IMR-90 (cell line): Measurements from ENCODE around the gene TMEM231. TPM values are rescaled to one million over a fixed set of nuclear protein-coding genes. Genes with fewer than 3 reads are reported as not detected.

Experiments
- ATAC-seq: fragments of 200-7000 bp; cut with Tn5 transposase; 2 replicates; pipeline ENCODE4 v1.9.1; 2020; ENCODE audit warnings: low read depth, mild to moderate bottlenecking, moderate library complexity
- BruUV-seq: library from RNA; stranded (reverse); fragments of 400-500 nt; replicated peaks from 2 replicates; lab custom pipeline; 2021; lab: Mats Ljungman, UMichigan
- CTCF ChIA-PET: fragments of 300-600 bp; formaldehyde crosslinking; extraction: SDS; loops from one replicate; lab custom pipeline; 2021; ENCODE audit warnings: antibody characterized with exemption; lab: Yijun Ruan, JAX
- POLR2A ChIA-PET: fragments of 300-600 bp; sonication (Branson Sonifier 250); formaldehyde crosslinking; loops from one replicate; lab custom pipeline; 2022; ENCODE audit warnings: antibody characterized with exemption; ENCODE audit not compliant: unreplicated experiment; lab: Charles Lee
- DNase-seq: peaks from one replicate; pipeline ENCODE4 v3.0.0; 2013
- H2AFZ ChIP-seq: replicated peaks from 2 replicates; pipeline ENCODE3; 2013; ENCODE audit warnings: low read length, mild to moderate bottlenecking; ENCODE audit not compliant: poor library complexity
- H2AK5ac ChIP-seq: 2 replicates; pipeline ENCODE4 v1.6.1; 2013; ENCODE audit warnings: low read depth, low read length, inconsistent platforms
- H2AK9ac ChIP-seq: replicated peaks from 2 replicates; pipeline ENCODE3; 2013; ENCODE audit warnings: mild to moderate bottlenecking, low read depth, low read length, moderate library complexity; ENCODE audit not compliant: poor library complexity
- H2BK120ac ChIP-seq: 2 replicates; pipeline ENCODE4 v1.6.1; 2013; ENCODE audit warnings: low read depth, low read length, inconsistent platforms
- H2BK15ac ChIP-seq: 3 replicates; pipeline ENCODE4 v1.6.1; 2013; ENCODE audit warnings: low read depth, low read length, inconsistent platforms
- H2BK20ac ChIP-seq: 2 replicates; pipeline ENCODE4 v1.6.1; 2013; ENCODE audit warnings: low read depth, mild to moderate bottlenecking, inconsistent platforms, low read length, moderate library complexity
- H2BK5ac ChIP-seq: 2 replicates; pipeline ENCODE4 v1.6.1; 2013; ENCODE audit warnings: mild to moderate bottlenecking, low read depth, low read length, inconsistent platforms; ENCODE audit not compliant: poor library complexity, severe bottlenecking
- H3K14ac ChIP-seq: replicated peaks from 2 replicates; pipeline ENCODE4 v1.6.1; 2013; ENCODE audit warnings: low read depth, low read length, inconsistent platforms
- H3K18ac ChIP-seq: 2 replicates; pipeline ENCODE4 v1.6.1; 2013; ENCODE audit warnings: low read depth, low read length, control low read depth
- H3K23ac ChIP-seq: 2 replicates; pipeline ENCODE4 v1.6.1; 2013; ENCODE audit warnings: low read depth, low read length, inconsistent platforms
- H3K27ac ChIP-seq: 2 replicates; pipeline ENCODE4 v1.5.1; 2013; ENCODE audit warnings: mild to moderate bottlenecking, control low read depth, low read length; ENCODE audit not compliant: insufficient read depth
- H3K27me3 ChIP-seq: 2 replicates; pipeline ENCODE4 v1.6.1; 2013; ENCODE audit warnings: low read length; ENCODE audit not compliant: control insufficient read depth, insufficient read depth
- H3K36me3 ChIP-seq: 2 replicates; pipeline ENCODE4 v1.6.1; 2013; ENCODE audit warnings: low read length, mixed read lengths; ENCODE audit not compliant: control insufficient read depth, insufficient read depth
- H3K4ac ChIP-seq: 2 replicates; pipeline ENCODE4 v1.6.1; 2013; ENCODE audit warnings: low read depth, low read length, inconsistent platforms
- H3K4me1 ChIP-seq: 2 replicates; pipeline ENCODE4 v1.6.1; 2013; ENCODE audit warnings: low read length, mixed read lengths; ENCODE audit not compliant: control insufficient read depth, insufficient read depth
- H3K4me2 ChIP-seq: 2 replicates; pipeline ENCODE4 v1.6.1; 2013; ENCODE audit warnings: low read depth, mild to moderate bottlenecking, control low read depth, low read length, moderate library complexity
- H3K4me3 ChIP-seq: 2 replicates; pipeline ENCODE4 v1.5.1; 2013; ENCODE audit warnings: low read depth, mild to moderate bottlenecking, control low read depth, low read length, moderate library complexity; ENCODE audit not compliant: insufficient read depth
- H3K56ac ChIP-seq: 2 replicates; pipeline ENCODE4 v1.6.1; 2013; ENCODE audit warnings: low read length, inconsistent platforms; ENCODE audit not compliant: insufficient read depth; ENCODE audit errors: extremely low read depth
- H3K79me1 ChIP-seq, 2 experiments: 2 replicates each; pipeline ENCODE4 v1.6.1; 2013; ENCODE audit warnings: low read length in 2 of 2, inconsistent platforms in 1 of 2, low read depth in 1 of 2
- H3K9ac ChIP-seq: 2 replicates; pipeline ENCODE4 v1.6.1; 2013; ENCODE audit warnings: low read depth, low read length, control low read depth
- H3K9me1 ChIP-seq: 2 replicates; pipeline ENCODE4 v1.6.1; 2013; ENCODE audit warnings: low read length, inconsistent platforms; ENCODE audit not compliant: insufficient read depth
- H3K9me3 ChIP-seq: 2 replicates; pipeline ENCODE4 v1.6.1; 2013; ENCODE audit warnings: low read length; ENCODE audit not compliant: control insufficient read depth, insufficient read depth
- H4K20me1 ChIP-seq: 2 replicates; pipeline ENCODE4 v1.6.1; 2013; ENCODE audit warnings: low read length, inconsistent platforms; ENCODE audit not compliant: insufficient read depth
- H4K5ac ChIP-seq: 2 replicates; pipeline ENCODE4 v1.6.1; 2013; ENCODE audit warnings: mild to moderate bottlenecking, low read depth, low read length, control low read depth
- H4K8ac ChIP-seq, 2 experiments: 2 replicates each; pipeline ENCODE4 v1.6.1; 2013; ENCODE audit warnings: low read depth in 2 of 2, low read length in 2 of 2, control low read depth in 1 of 2, inconsistent platforms in 1 of 2
- H4K91ac ChIP-seq: 2 replicates; pipeline ENCODE4 v1.6.1; 2013; ENCODE audit warnings: low read depth, low read length, inconsistent platforms; ENCODE audit not compliant: insufficient read depth
- BHLHE40 ChIP-seq: fragments of 150-350 bp; IDR thresholded peaks from 2 replicates; pipeline ENCODE4 v1.6.1; 2016; ENCODE audit warnings: mild to moderate bottlenecking, low read depth, low read length
- CEBPB ChIP-seq: IDR thresholded peaks from 2 replicates; pipeline ENCODE4 v1.6.1; 2012; ENCODE audit warnings: low read depth, low read length, improper control_type of control experiment
- CHD1 ChIP-seq: IDR thresholded peaks from 2 replicates; pipeline ENCODE4 v1.6.1; 2012; ENCODE audit warnings: low read depth, low read length, improper control_type of control experiment
- ELK1 ChIP-seq: fragments of 150-350 bp; IDR thresholded peaks from 2 replicates; pipeline ENCODE4 v1.6.1; 2016; ENCODE audit warnings: low read depth, mild to moderate bottlenecking, low read length, moderate library complexity, borderline replicate concordance
- FOS ChIP-seq: fragments of 150-350 bp; IDR thresholded peaks from 2 replicates; pipeline ENCODE4 v1.6.1; 2016; ENCODE audit warnings: low read depth, low read length
- MAFK ChIP-seq: IDR thresholded peaks from 2 replicates; pipeline ENCODE4 v1.6.1; 2012; ENCODE audit warnings: low read depth, low read length, improper control_type of control experiment
- MAZ ChIP-seq: IDR thresholded peaks from 2 replicates; pipeline ENCODE4 v1.6.1; 2012; ENCODE audit warnings: low read depth, mild to moderate bottlenecking, low read length, improper control_type of control experiment, moderate library complexity, borderline replicate concordance
- MXI1 ChIP-seq: IDR thresholded peaks from 2 replicates; pipeline ENCODE4 v1.6.1; 2012; ENCODE audit warnings: low read depth, mild to moderate bottlenecking, low read length, moderate library complexity, borderline replicate concordance
- NFE2L2 ChIP-seq: fragments of 150-350 bp; IDR thresholded peaks from 2 replicates; pipeline ENCODE4 v1.6.1; 2016; ENCODE audit warnings: low read depth, mild to moderate bottlenecking, low read length
- POLR2A ChIP-seq: IDR thresholded peaks from 2 replicates; pipeline ENCODE4 v1.6.1; 2012; ENCODE audit warnings: mild to moderate bottlenecking, low read depth, low read length
- RAD21 ChIP-seq: IDR thresholded peaks from 2 replicates; pipeline ENCODE4 v1.6.1; 2012; ENCODE audit warnings: low read length, improper control_type of control experiment
- RCOR1 ChIP-seq: IDR thresholded peaks from 2 replicates; pipeline ENCODE4 v1.6.1; 2012; ENCODE audit warnings: mild to moderate bottlenecking, low read length, improper control_type of control experiment; ENCODE audit not compliant: insufficient replicate concordance
- RFX5 ChIP-seq: IDR thresholded peaks from 2 replicates; pipeline ENCODE4 v1.8.0; 2012; ENCODE audit warnings: low read depth, mild to moderate bottlenecking, low read length, moderate library complexity
- SMC3 ChIP-seq: fragments of 150-350 bp; IDR thresholded peaks from 2 replicates; pipeline ENCODE4 v1.6.1; 2016; ENCODE audit warnings: low read depth, mild to moderate bottlenecking, antibody characterized with exemption, low read length, moderate library complexity
- USF2 ChIP-seq: fragments of 150-350 bp; IDR thresholded peaks from 2 replicates; pipeline ENCODE4 v1.6.1; 2017; ENCODE audit warnings: mild to moderate bottlenecking, antibody characterized with exemption, low read length, low read depth
- WGBS, 2 experiments: methylation state at CpG; one replicate each; pipeline versions ENCODE4 v1.1.5 to v1.1.7; 2013; ENCODE audit warnings: missing lambda C conversion rate in 2 of 2; ENCODE audit not compliant: insufficient read length in 1 of 2; ENCODE audit errors: extremely low coverage in 2 of 2; 5-methylcytosine and 5-hydroxymethylcytosine counted together
- dilution Hi-C: fragments of 300-500 bp; cut with HindIII; formaldehyde crosslinking; loops from one replicate; pipeline ENCODE4 v1.14.3; 2018; ENCODE audit warnings: low sequenced_read_pairs; ENCODE audit not compliant: unreplicated experiment
- in situ Hi-C: fragments of 300-500 bp; cut with MboI; formaldehyde crosslinking; loops from 3 replicates; pipeline ENCODE4 v1.14.3; 2019; ENCODE audit warnings: low sequenced_read_pairs, inconsistent platforms, mixed read lengths
- intact Hi-C: fragments of 100-400 bp; cut with micrococcal nuclease; formaldehyde crosslinking; loops from 2 replicates; pipeline ENCODE4 v1.10.0; 2022
- polyA plus RNA-seq, 3 experiments: library from polyadenylated mRNA; depleted of rRNA; stranded (reverse); fragments of >200 nt; gene quantifications; 2 replicates each; pipeline ENCODE4 v1.2.3, GENCODE V29; 2012; ENCODE audit warnings: low replicate concordance in 1 of 3
- total RNA-seq: library from RNA; depleted of rRNA; stranded (reverse); fragments of >200 nt; gene quantifications from 2 replicates; pipeline ENCODE4 v1.2.3, GENCODE V29; 2012
- TF ChIP-seq, protein P1 (sequence below): conservative IDR thresholded peaks from 2 replicates; pipeline ENCODE4 v1.5.1; 2012; ENCODE audit warnings: mild to moderate bottlenecking, low read depth, low read length, improper control_type of control experiment

TMEM231 gene
- total and polyA plus RNA-seq, 2 of the 4 experiments (the other 2 are of a cell fraction), result 10.6 to 15.4 TPM

DNA sequence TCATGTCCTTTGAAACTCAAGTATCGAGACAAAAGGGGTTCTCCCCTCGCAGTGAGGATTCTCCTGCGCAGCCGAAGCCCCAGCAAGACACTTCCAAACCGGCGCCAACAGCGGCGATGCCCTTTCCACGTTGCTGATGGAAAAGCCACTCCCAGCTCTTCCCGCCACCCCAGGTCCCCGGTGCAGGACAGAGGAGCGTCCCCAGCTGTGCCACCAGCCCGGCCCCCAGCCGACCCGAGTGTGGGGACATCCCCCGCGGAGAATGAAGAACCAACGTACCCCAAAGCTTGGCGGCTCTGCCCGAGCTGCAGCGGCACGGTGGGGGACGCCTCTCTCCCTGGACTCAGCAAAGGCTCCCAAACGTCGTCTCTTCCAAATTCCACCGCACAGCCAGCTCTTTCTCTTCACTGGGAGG is 61.4 kb downstream of the TMEM231 start:
- WGBS, 2 experiments, result 5% methylated on average over 16 of the region's 26 CpGs; no CpG with 5 or more reads in 1 of the 2 experiments
- Histone ChIP-seq H4K20me1 (no peaks in the 10 kb centered on the region), H3K4me1 (peaks cover 1% of the 10 kb centered on the region; the same call in 1 of the 2 replicates), H2BK5ac (no peak overlapping the region), H3K14ac (no peak overlapping the region), H3K4me2 (peak overlapping the region; percentile 57; the same call in 1 of the 2 replicates), H3K56ac (no peak overlapping the region), H3K9ac (no peak overlapping the region), H3K79me1 (no peaks in the 10 kb centered on the region), H4K91ac (no peak overlapping the region), H2AK9ac (no peak overlapping the region), H3K27ac (no peak overlapping the region), H3K9me1 (no peaks in the 10 kb centered on the region), H3K9me3 (no peaks in the 10 kb centered on the region), H2BK120ac (no peak overlapping the region), H3K18ac (no peak overlapping the region), H3K36me3 (no peaks in the 10 kb centered on the region), H2AK5ac (no peak overlapping the region), H3K23ac (no peak overlapping the region), H2BK15ac (no peak overlapping the region), H3K4ac (no peak overlapping the region), H2AFZ (peak overlapping the region; percentile 88), H2BK20ac (no peak overlapping the region), H3K4me3 (no peak overlapping the region; the same call in 1 of the 2 replicates), H3K27me3 (peaks cover 18% of the 10 kb centered on the region), H4K8ac (no peak overlapping the region), H4K5ac (no peak overlapping the region)
- no peak for TF ChIP-seq POLR2A
- no peak for TF ChIP-seq FOS
- no peak for TF ChIP-seq ELK1
- TF ChIP-seq RFX5, result no peak
- TF ChIP-seq USF2, result no peak
- TF ChIP-seq, protein P1, sequence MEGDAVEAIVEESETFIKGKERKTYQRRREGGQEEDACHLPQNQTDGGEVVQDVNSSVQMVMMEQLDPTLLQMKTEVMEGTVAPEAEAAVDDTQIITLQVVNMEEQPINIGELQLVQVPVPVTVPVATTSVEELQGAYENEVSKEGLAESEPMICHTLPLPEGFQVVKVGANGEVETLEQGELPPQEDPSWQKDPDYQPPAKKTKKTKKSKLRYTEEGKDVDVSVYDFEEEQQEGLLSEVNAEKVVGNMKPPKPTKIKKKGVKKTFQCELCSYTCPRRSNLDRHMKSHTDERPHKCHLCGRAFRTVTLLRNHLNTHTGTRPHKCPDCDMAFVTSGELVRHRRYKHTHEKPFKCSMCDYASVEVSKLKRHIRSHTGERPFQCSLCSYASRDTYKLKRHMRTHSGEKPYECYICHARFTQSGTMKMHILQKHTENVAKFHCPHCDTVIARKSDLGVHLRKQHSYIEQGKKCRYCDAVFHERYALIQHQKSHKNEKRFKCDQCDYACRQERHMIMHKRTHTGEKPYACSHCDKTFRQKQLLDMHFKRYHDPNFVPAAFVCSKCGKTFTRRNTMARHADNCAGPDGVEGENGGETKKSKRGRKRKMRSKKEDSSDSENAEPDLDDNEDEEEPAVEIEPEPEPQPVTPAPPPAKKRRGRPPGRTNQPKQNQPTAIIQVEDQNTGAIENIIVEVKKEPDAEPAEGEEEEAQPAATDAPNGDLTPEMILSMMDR, result no peak
- no peak for TF ChIP-seq SMC3
- no peak for TF ChIP-seq MAFK
- TF ChIP-seq MXI1, result no peak
- TF ChIP-seq RAD21, result no peak
- TF ChIP-seq RCOR1, result no peak
- no peak for TF ChIP-seq MAZ
- TF ChIP-seq BHLHE40, result no peak
- no peak for TF ChIP-seq CHD1
- no peak for TF ChIP-seq NFE2L2
- TF ChIP-seq CEBPB, result no peak
- dilution Hi-C loops (no loop called here), intact Hi-C loops (no loop called here), in situ Hi-C loops (no loop called here)
- ChIA-PET POLR2A (no interaction called here), CTCF (no interaction called here)
- DNase-seq (no peak), ATAC-seq (peak; percentile 23)
- BruUV-seq, result no TSS peak
